SK-N-DZ (cell line): ENCODE results near the gene HOXC13. TPM values are rescaled to one million over a fixed set of nuclear protein-coding genes. Genes with fewer than 3 reads are reported as not detected.

Source experiments
- DNase-seq: peaks from one replicate; pipeline ENCODE4 v3.0.0-alpha.2; 2015; ENCODE audit warnings: low spot score
- polyA plus RNA-seq, 2 experiments: library from polyadenylated mRNA; depleted of rRNA; stranded (reverse); fragments of >200 nt; gene quantifications; 2 replicates each; pipeline ENCODE4 v1.2.3, GENCODE V29; 2014

HOXC13 gene, protein sequence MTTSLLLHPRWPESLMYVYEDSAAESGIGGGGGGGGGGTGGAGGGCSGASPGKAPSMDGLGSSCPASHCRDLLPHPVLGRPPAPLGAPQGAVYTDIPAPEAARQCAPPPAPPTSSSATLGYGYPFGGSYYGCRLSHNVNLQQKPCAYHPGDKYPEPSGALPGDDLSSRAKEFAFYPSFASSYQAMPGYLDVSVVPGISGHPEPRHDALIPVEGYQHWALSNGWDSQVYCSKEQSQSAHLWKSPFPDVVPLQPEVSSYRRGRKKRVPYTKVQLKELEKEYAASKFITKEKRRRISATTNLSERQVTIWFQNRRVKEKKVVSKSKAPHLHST
- 0.31 TPM in 1 of 2 replicates, not detected in the other for polyA plus RNA-seq (2014; cell fraction: cytosol; rRNA removed)
- polyA plus RNA-seq (2014; cell fraction: nucleus; rRNA removed) = not detected in 2 replicates

DNA sequence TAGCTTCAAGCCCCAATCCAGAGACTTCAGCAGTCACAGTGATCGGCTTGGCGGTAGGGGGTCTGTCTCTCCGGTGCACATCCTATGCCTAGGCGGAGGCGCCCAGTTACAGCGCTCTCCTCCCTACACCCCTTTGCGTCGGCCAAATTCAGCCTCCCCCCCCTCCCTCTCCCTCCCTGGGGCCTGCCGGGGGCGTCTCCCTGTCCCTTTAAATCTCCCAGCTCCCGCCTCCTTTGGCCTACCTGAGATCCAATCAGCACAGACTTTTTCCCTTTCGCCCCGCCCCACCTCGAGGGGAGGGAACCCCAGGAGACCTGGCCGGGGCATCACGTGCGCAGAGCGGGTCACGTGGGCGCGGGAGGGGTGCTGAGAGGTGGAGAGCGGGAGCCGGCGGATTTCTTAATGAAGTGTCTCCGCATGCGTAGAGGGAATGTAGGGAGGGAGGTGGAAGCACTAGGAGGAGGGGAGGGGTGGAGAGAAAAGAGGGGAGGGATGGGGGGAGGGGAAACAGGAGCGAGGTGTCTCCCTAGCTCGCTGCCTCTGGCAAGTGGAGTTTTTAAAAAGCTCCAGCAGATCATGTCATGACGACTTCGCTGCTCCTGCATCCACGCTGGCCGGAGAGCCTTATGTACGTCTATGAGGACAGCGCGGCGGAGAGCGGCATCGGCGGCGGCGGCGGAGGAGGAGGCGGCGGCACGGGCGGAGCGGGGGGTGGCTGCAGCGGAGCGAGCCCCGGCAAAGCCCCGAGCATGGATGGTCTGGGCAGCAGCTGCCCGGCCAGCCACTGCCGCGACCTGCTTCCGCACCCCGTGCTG is at the start of gene HOXC13:
Gene HOXC13, plus strand, starts transcription at position 506 of the 815 bp plus-strand sequence. Its CDS starts 76 bp downstream, at position 582.
- DNase-seq = peak; percentile 92

DNA sequence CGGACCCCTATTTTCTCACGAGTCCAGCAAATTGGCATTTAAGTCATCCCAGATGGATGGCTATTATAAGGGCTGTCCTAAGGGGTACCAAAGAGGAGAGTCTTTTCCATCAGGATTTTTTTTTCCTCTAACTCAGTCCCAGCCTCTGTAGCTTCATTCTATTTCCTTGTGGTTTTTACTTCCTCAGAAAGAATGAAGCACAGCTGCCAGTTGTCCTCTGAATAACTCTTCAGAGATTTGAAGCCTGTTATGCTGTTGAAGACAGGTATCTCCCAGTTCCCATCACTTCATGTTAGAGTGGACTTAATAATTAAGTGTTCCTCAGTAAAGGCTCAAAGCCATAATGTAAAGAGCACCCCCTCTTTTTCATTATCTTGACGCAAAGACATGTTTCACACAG is 48.5 kb upstream of the HOXC13 start:
- DNase-seq = no peak

DNA sequence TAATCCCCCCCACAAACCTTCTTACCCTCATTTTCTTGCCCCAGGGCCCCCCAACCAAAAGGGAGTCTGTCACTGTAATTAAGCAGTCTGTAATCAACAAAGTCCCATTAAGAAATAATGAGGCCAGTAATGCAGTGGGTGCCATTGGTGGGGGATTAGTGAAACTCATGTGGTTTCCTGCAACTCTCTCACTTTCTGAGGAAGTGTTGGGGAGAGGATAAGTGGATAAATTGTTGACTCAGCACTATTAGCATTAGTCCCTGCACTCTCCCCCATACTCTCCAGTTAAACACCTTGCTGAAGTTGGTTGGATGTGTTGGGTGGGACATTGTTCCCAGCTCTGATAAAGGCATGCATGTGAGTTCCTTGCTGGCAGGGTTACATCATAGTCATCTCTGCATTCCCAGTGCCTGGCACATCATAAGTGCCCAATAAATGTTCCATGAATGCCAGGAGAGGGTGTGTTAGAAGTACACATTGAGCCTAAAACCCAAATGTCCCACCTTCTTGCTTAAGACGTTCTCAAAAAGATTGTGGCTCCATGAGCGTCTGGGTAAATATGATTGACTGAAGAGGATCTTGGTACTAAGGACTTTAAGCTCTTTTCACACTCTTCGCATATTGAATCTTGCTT is 45.8 kb upstream of the HOXC13 start:
- DNase-seq = no peak

DNA sequence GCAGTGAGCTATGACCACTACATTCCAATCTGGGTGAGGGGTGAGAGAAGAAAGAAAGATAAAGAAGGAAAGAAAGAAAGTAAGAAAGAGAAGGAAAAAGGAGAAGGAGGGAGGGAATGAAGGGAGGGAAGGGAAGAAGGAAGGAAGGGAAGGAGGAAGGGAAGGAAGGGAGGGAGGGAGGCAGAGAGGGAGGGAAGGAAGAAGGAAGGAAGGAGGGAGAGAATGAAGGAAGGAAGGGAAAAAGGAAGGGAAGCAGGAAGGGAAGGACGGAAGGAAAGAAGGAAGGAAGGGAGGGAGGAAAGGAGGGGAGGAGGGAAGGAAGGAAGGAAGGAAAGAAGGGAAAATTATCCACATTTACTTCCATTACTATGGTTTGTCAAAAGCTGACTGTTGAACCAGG is 39.4 kb upstream of the HOXC13 start:
- DNase-seq = no peak

DNA sequence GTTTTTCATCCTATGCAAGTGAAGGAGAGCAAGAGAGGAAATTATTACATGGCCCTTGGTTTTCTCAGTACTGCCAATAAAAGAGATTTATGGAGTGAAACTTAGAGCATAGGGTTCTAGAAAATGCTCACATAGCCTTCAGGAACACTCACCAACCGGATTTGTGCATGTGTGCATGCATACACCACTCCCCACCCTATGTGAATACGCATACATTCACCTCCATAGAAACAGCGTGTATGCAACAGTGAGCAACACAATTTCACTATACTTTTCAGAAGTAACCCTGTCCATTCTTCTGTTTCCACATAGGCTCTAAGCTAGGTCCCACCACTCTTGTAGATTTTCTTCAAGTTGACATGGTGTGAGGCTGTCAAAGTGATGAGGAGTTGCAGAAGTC is 31.5 kb upstream of the HOXC13 start:
- no peak for DNase-seq

DNA sequence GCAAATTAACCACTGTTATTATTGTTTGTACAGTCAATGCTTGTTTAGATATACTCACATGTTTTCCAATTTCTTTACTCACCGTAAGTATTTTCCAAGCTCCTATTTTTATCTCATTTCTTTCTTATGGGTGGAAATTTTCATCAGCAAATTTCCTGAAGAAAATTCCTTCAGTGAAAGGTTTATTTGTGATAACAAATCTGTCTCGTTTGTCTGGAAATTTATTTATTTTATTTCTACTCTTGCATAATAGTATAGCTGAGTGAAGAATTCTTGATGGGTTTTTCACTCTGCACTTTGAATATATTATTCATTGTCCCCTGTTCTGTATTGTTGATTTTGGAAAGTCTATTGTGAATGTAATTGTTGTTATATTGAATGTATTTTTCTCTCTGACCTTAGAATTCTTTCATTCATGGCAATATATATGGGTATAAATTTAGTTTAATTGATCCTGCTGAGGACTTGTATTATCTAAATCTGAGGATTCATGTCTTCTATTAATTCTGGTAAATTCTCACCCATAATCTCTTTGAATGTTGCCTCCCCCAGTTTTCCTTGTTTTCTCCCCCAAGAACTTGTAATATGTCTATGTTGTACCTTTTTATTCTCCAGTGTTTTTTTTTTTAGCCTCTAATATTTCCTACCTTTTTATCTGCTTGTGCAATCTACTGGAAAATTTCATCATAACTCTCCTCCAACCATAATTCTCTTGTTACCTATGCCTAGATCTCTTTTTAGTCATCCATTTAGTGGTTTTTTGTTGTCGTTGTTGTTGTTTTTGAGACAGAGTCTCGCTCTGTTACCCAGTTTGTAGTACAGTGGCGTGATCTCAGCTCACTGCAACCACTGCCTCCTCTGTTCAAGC is 21.6 kb upstream of the HOXC13 start:
- no peak for DNase-seq

DNA sequence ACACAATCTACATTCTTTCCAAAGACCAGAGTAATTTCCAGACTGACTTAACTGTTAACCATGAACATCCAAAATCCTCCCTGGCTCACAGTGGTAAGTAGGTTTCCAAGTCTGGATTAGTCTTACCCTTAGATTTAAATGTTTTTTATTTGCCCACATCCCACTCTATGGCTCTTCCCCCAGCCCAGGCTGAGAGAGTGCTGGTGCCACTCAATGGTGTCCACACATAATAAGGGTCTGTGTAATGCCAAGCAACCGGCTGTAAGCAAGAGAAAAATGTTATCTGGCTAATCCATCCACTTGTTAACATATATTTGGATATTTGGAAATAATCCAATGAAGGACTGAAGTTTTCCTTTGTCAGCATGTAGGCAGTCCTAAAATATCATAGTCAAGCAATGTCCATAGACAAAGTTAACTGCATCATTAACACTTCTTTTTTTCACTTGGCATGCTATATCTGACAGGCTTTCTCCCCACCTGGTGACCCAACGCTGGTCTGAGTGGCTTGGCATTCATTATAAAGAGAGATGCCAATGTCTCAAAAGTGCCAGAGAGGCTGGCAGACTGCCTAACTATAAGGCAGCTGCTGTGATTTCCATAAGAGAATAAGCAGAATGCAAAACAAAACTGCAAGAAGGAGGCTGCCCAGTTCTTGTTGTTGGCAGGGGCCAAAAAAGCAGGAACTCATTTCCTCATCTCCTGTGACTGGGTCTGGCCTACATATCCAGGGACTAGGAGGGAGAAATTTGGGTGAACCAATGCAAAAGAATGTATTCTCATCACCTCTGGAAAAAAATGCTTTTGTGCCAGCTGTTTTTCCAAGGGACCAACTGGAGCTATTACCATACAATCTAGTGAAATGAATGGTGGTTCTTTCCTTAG is 13.9 kb upstream of the HOXC13 start:
- DNase-seq = no peak

DNA sequence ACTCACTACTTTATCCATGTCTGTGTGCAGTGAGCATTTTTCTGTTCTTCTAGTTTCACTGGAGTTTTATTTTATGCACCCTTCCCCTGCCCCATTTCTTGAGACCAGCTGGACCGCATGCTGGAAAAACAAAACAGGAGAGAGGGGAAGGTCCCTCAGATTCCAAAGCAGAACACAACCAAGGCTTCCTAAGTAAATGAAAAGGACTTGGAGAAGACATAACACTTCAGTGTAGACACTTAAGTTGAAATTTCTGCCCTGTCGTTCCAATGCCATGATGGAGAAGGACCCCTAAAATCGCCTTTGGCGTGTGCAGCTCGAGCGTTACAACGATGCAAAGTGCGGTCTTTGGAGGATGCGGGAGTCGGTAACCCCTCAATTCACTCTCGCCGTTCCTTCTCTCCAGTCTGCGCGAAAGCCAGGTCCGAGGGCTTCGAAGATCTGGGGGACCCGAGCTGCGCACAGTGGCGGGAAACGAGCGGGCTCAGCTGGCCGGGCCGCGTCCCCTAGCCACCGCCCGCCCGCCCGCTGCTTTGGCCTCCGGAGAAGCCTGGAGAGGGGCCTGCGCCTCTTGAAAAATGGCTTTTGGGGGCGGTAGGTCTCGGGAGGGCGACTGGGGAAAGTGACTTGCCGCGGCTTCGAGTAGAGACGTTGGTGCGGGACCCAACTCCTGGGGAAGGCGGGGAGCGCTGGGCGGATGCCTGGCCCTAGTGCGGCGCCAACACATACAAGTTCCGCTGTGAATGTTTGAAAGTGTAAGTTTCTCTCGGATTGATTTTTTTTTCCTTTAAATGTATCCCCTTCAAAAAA is 11.2 kb upstream of the HOXC13 start:
- no peak for DNase-seq

DNA sequence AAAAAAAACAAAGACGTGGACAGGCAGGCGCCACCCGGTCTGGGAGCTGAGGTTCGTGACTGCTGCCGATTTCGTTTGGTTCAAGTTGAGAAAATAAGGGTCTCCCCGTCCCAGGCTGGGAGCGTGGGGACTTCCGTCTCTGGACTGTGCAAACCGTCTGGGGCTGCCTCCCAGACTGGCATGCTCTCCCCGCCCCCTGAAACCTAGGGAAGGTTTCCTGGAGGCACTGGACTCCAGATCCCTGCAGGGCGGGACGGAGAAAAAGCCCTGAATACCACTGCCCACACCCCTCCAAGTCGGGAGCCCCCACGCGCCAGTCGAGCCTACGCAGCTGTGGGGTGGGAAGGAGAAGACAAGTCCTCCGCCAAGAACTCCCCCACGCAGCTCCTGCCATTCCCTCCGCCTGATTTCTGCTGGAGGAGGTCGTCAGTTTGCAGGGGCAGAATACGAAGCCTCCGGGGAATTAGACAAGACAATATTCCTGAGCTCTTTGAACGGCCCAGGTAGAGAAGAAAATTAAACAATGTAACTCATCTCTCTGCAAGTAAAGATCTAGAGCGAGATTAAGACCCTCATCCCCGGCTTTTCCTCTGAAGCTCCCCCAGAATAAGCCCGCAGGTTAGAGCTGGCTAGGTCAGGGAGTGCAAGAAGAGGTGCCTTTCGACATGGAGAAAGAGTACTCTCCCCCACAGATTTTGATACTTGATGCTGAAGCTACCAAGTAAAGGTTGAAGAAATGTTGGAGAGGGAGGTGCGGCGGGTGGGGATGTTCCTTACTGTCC is 10.4 kb upstream of the HOXC13 start:
- no peak for DNase-seq

DNA sequence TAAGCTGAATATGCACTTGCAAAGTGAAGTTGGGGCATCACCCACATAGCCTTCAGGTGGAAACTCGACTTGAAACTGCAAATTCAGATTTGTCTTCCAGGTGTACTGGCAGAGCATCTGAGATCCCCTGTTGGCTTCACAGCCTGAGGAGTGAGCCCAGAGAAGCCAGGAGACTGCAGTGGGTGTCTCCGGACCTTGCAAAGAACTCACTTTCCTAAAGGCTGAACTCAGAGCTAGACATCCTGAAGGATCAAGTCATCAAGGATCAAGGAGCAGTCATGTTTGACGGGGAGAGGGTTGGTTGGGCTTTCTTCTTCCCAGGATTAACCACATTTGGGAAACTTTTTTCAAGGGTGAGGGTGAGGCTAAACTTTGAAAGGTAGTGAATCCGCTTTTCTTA is 9.1 kb upstream of the HOXC13 start:
- DNase-seq = no peak

DNA sequence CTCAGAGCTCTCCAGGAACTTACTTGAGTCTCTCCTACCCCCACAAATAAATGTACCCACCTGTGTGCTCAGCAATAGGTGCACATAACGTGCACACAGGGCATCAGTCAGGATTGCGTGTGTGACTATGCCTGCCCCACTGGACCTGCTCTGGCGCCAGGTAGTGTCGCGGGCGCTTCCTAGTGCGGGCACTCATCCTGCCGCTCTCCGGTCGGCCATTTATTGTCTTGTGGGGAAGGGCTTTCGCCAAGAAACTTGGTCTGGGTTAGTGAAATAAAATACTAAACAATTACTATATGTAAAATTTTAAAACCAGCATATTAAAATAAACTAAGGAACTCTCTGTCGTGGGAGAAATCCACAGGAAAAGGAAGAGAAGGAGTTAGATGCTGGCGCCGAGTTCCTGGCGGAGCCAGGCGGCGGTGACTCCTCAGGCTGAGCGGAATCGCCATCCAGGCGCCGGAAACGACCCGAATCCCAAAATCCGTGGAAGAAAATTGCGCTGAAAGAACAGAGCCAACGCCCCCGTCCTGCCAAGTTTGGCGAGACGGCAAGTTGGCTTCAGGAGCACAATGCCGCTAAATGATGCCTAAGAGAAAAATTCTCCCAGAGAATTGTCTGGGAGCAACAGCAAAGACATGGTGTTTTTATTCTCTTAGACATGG is 7.9 kb upstream of the HOXC13 start:
- DNase-seq = no peak

DNA sequence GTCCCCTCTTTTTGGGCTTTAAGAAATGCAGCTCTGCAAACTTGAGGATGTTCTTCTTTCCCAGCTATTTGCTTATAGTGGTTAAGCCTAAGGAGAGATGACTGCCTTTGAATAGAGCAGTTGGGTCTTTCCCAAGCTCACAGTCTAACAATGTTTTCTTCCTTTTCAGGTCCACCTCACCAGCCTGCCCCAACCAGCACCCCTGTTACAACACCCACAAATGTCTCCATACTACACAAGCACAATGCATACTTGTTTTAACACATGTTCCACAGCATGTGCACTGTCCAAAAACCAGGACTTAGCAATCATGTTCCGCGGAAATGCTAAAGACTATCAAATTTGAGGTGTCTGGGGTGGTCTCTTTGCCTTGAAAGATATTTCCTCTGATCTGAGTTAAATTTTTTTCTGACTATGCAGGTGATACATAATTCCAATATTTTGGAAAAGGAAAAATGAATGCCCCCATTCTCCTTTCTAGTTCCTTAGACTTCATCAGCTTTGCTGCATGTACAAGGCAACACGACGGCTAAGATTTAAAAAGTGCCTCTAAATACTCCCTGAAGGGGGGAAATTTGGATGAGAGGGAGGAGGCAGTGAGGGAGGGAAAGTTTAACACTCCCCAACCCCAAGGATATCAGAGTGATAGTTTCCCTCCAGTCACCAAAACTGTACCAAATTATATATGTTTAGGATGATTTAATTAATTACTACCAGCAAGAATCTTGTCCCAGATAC is 6.6 kb upstream of the HOXC13 start:
- DNase-seq = no peak

DNA sequence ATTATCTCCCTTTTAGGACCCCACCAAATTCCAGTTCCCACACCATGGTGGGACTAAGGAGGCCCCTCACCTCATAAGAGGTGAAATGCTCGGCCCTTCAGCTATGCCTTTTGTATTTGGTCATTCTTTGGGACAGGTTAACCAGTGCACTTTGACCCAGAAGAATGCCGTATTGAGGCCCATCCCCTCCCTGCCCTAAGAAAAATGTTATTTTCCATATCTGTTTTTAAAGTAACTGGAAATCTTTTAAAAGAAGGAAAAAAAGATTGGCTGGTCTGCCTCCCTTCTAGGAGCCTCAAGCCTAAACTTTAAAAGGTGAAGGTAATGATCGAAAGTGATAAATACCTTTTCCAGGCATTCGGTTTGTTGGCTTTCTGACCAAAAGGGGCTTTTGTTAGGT is 5.7 kb upstream of the HOXC13 start:
- no peak for DNase-seq

DNA sequence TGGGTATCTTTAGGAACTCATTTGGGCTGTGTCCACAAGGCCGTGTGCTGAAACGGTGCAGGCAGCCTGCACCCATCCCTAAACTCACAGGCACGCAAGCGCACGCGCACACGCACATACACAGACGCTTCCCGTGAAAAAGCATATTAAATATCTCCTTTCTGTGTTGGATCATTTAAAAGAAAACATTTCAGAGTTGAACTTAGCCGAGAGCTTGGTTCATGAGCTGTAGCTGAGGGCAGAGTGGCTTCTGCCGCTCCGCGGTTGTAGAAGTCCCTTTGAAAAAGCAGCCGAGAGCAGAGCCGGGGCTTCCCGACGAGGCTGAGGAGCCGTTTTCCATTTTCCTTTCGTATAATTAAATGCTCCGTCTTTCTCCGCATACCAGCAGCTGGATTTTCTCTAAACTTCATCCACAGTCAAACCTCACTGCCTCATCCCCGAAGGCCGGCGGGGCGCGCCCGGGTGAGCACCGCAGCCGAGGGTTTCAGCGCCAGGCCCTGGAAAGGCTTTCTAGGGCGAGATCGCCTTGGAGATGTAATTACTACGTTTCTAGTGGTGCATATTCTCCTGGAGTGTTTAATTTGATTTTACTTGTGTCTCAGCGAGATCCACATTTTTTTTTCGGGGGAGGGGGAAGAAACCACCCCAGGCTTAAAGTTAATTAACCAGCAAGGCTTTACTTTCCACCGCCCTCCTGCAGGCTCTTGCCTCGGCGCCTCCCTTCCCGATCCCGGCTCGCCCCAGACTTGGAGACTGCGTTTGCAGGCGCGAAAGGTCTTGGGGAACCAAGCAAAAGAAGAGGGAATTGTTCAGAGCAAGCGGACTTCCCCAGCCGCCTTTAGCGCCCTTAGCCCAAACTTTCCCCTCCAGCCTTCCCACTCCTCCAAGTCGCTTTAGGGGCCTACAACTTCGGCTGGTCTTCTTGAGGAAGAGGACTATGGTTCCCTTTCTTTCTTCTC is 3.0 kb upstream of the HOXC13 start:
- no peak for DNase-seq

DNA sequence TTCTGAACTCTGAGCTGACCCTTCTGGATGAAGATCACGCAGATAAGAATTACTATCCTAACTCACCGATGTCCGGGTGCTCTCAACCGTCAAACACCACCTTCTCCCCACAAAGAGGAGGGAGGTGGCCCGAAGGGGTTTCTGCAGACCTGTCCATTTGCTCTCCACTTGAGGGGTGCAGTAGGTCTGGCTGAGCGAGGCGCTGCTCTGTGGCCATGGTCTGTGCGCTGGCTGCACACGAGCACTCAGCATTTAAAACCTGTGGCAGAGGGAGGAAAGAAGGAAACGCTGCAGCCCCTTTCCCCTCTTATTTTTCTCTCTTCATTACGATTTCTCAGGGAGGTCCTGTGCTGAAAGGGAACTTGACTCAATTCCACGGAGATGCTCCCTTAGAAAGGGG is 1.5 kb upstream of the HOXC13 start:
- no peak for DNase-seq
